IgD-negative memory B cell (primary cell): Measurements from ENCODE around the gene TMEM147. TPM values are rescaled to one million over a fixed set of nuclear protein-coding genes. Genes with fewer than 3 reads are reported as not detected.

Source experiments
- H3K27ac Mint-ChIP-seq, 3 donors: one replicate each; pipeline ENCODE4 v1.8.0; 2020 to 2022; ENCODE audit warnings: mild to moderate bottlenecking in 3 of 3, mixed read lengths in 3 of 3, moderate library complexity in 1 of 3
- H3K27me3 Mint-ChIP-seq: one replicate; pipeline ENCODE4 v1.8.0; 2021; ENCODE audit warnings: mixed read lengths
- H3K36me3 Mint-ChIP-seq: one replicate; pipeline ENCODE4 v1.8.0; 2020; ENCODE audit warnings: mild to moderate bottlenecking, mixed read lengths
- H3K4me1 Mint-ChIP-seq, 3 donors: one replicate each; pipeline ENCODE4 v1.8.0; 2020 to 2022; ENCODE audit warnings: mixed read lengths in 3 of 3, mild to moderate bottlenecking in 1 of 3
- H3K4me3 Mint-ChIP-seq, 4 donors: one replicate each; pipeline ENCODE4 v1.8.0; 2020 to 2022; ENCODE audit warnings: mild to moderate bottlenecking in 4 of 4, mixed read lengths in 4 of 4, moderate library complexity in 3 of 4
- H3K9me3 Mint-ChIP-seq, 3 donors: one replicate each; pipeline ENCODE4 v1.8.0; 2020 to 2021; ENCODE audit warnings: mixed read lengths in 3 of 3, mild to moderate bottlenecking in 1 of 3
- polyA plus RNA-seq: library from polyadenylated mRNA; unstranded; fragments of 300-500 nt; fragmentation: Illumina TruSeq; gene quantifications from one replicate; pipeline ENCODE4 v1.2.3, GENCODE V29; 2021

The TMEM147 gene
- 146 TPM for polyA plus RNA-seq

GRCh38 chr19:35545001-35545854, at the start of gene TMEM147:
TSS of gene TMEM147 (plus strand) at chr19:35545626. CDS start at chr19:35545740, 114 bp downstream.
- Mint-ChIP-seq H3K27me3 (no peaks in the 10 kb centered on the region), H3K27ac (peak within 1 kb of the TSS; percentile 61 to 97 (median 86)), H3K4me3 (peak within 1 kb of the TSS; percentile 86 to 94 (median 90)), H3K36me3 (peaks cover 3% of the 10 kb centered on the region), H3K9me3 (no peaks in the 10 kb centered on the region), H3K4me1 (peaks cover 17 to 29% (median 19%) of the 10 kb centered on the region in 3 donors)

GRCh38 chr19:35497406-35497805, 48.0 kb upstream of the TMEM147 start:
- Mint-ChIP-seq H3K4me1 (peaks cover 3 to 6% (median 3%) of the 10 kb centered on the region in 3 donors), H3K36me3 (peaks cover 1% of the 10 kb centered on the region), H3K27ac (no peak overlapping the region)

GRCh38 chr19:35498220-35498619, 47.2 kb upstream of the TMEM147 start:
- H3K36me3 Mint-ChIP-seq, result peaks cover 3% of the 10 kb centered on the region
- peaks cover 3 to 6% (median 3%) of the 10 kb centered on the region in 3 donors for H3K4me1 Mint-ChIP-seq
- no peak overlapping the region for H3K4me3 Mint-ChIP-seq
- H3K27me3 Mint-ChIP-seq, result peaks cover 10% of the 10 kb centered on the region
- H3K9me3 Mint-ChIP-seq, result no peaks in the 10 kb centered on the region
- no peak overlapping the region for H3K27ac Mint-ChIP-seq

More at GRCh38 chr19:35497406-35497805, 48.0 kb upstream of the TMEM147 start:
- Mint-ChIP-seq H3K27me3 (peaks cover 10% of the 10 kb centered on the region), H3K9me3 (no peaks in the 10 kb centered on the region), H3K4me3 (no peak overlapping the region)

GRCh38 chr19:35498984-35499527, 46.4 kb upstream of the TMEM147 start:
- Mint-ChIP-seq H3K9me3 (no peaks in the 10 kb centered on the region), H3K4me3 (no peak overlapping the region), H3K36me3 (peaks cover 3% of the 10 kb centered on the region), H3K27me3 (peaks cover 11% of the 10 kb centered on the region), H3K27ac (no peak overlapping the region), H3K4me1 (peaks cover 3 to 6% (median 3%) of the 10 kb centered on the region in 3 donors)

GRCh38 chr19:35500611-35501010, 44.8 kb upstream of the TMEM147 start:
- Mint-ChIP-seq H3K27me3 (peaks cover 14% of the 10 kb centered on the region), H3K4me3 (no peak overlapping the region), H3K9me3 (no peaks in the 10 kb centered on the region), H3K27ac (no peak overlapping the region), H3K36me3 (peaks cover 3% of the 10 kb centered on the region), H3K4me1 (peaks cover 0 to 3% (median under 1%) of the 10 kb centered on the region in 3 donors)

GRCh38 chr19:35501684-35502083, 43.7 kb upstream of the TMEM147 start:
- no peaks in the 10 kb centered on the region for H3K9me3 Mint-ChIP-seq
- H3K27me3 Mint-ChIP-seq, result peaks cover 21% of the 10 kb centered on the region
- H3K27ac Mint-ChIP-seq, result no peak overlapping the region
- H3K36me3 Mint-ChIP-seq, result peaks cover 3% of the 10 kb centered on the region
- H3K4me1 Mint-ChIP-seq, result peaks cover 0 to 3% (median 0%) of the 10 kb centered on the region in 3 donors
- no peak overlapping the region for H3K4me3 Mint-ChIP-seq

GRCh38 chr19:35502751-35503150, 42.7 kb upstream of the TMEM147 start:
- Mint-ChIP-seq H3K27me3 (peaks cover 24% of the 10 kb centered on the region), H3K27ac (no peak overlapping the region), H3K9me3 (no peaks in the 10 kb centered on the region), H3K4me1 (peaks cover 0 to 2% (median 1%) of the 10 kb centered on the region in 3 donors), H3K4me3 (no peak overlapping the region), H3K36me3 (peaks cover 3% of the 10 kb centered on the region)

GRCh38 chr19:35506011-35506410, 39.4 kb upstream of the TMEM147 start:
- Mint-ChIP-seq H3K4me3 (no peak overlapping the region), H3K36me3 (peaks cover 2% of the 10 kb centered on the region), H3K4me1 (peaks cover 3 to 12% (median 11%) of the 10 kb centered on the region in 3 donors), H3K27ac (no peak overlapping the region), H3K9me3 (no peaks in the 10 kb centered on the region), H3K27me3 (peaks cover 30% of the 10 kb centered on the region)

- Mint-ChIP-seq H3K4me3 (no peak overlapping the region), H3K36me3 (peaks cover 2% of the 10 kb centered on the region), H3K27me3 (peaks cover 27% of the 10 kb centered on the region), H3K27ac (peak overlapping the region in 1 of 3 donors; percentile 5), H3K4me1 (peaks cover 3 to 12% (median 11%) of the 10 kb centered on the region in 3 donors), H3K9me3 (no peaks in the 10 kb centered on the region)
Measured at GRCh38 chr19:35507561-35507960, 37.9 kb upstream of the TMEM147 start.

GRCh38 chr19:35508129-35508528, 37.3 kb upstream of the TMEM147 start:
- H3K9me3 Mint-ChIP-seq, result no peaks in the 10 kb centered on the region
- H3K4me1 Mint-ChIP-seq, result peaks cover 3 to 12% (median 11%) of the 10 kb centered on the region in 3 donors
- H3K27ac Mint-ChIP-seq, result no peak overlapping the region
- H3K36me3 Mint-ChIP-seq, result no peaks in the 10 kb centered on the region
- no peak overlapping the region for H3K4me3 Mint-ChIP-seq
- H3K27me3 Mint-ChIP-seq, result peaks cover 27% of the 10 kb centered on the region

- Mint-ChIP-seq H3K27me3 (peaks cover 25% of the 10 kb centered on the region), H3K27ac (no peak overlapping the region), H3K4me1 (peaks cover 3 to 12% (median 11%) of the 10 kb centered on the region in 3 donors), H3K4me3 (peak overlapping the region; percentile 2 to 88 (median 77)), H3K9me3 (no peaks in the 10 kb centered on the region), H3K36me3 (no peaks in the 10 kb centered on the region)
Measured at GRCh38 chr19:35509018-35509652, 36.3 kb upstream of the TMEM147 start.

- Mint-ChIP-seq H3K36me3 (no peaks in the 10 kb centered on the region), H3K9me3 (no peaks in the 10 kb centered on the region), H3K4me3 (peak overlapping the region; percentile 2 to 88 (median 77)), H3K27me3 (peaks cover 25% of the 10 kb centered on the region), H3K4me1 (peaks cover 3 to 12% (median 11%) of the 10 kb centered on the region in 3 donors), H3K27ac (no peak overlapping the region)
Measured at GRCh38 chr19:35509861-35510625, 35.4 kb upstream of the TMEM147 start.

- H3K4me1 Mint-ChIP-seq, result peaks cover 3 to 12% (median 11%) of the 10 kb centered on the region in 3 donors
- no peaks in the 10 kb centered on the region for H3K9me3 Mint-ChIP-seq
- H3K4me3 Mint-ChIP-seq, result peak overlapping the region; percentile 2 to 88 (median 77)
- H3K36me3 Mint-ChIP-seq, result no peaks in the 10 kb centered on the region
- no peak overlapping the region for H3K27ac Mint-ChIP-seq
- peaks cover 21% of the 10 kb centered on the region for H3K27me3 Mint-ChIP-seq
Measured at GRCh38 chr19:35510626-35510964, 34.8 kb upstream of the TMEM147 start.

GRCh38 chr19:35511337-35511736, 34.1 kb upstream of the TMEM147 start:
- H3K27ac Mint-ChIP-seq, result no peak overlapping the region
- H3K36me3 Mint-ChIP-seq, result no peaks in the 10 kb centered on the region
- no peaks in the 10 kb centered on the region for H3K9me3 Mint-ChIP-seq
- H3K4me3 Mint-ChIP-seq, result no peak overlapping the region
- H3K4me1 Mint-ChIP-seq, result peaks cover 3 to 12% (median 11%) of the 10 kb centered on the region in 3 donors
- H3K27me3 Mint-ChIP-seq, result peaks cover 18% of the 10 kb centered on the region
